Kidney epithelial cell (primary cell): ENCODE data around the gene LAYN. TPM values are rescaled to one million over a fixed set of nuclear protein-coding genes. Genes with fewer than 3 reads are reported as not detected.
A peak's percentile ranks its signal among the peaks of the same experiment; 100 is the strongest.

Experiments used
- DNase-seq: peaks from one replicate; pipeline ENCODE4 v3.0.0-alpha.2; 2010; ENCODE audit warnings: low read depth
- H3K27me3 ChIP-seq: 2 replicates; pipeline ENCODE4 v1.6.0; 2011; ENCODE audit warnings: low read length; ENCODE audit not compliant: control insufficient read depth, insufficient read depth
- H3K36me3 ChIP-seq: 2 replicates; pipeline ENCODE4 v1.5.1; 2011; ENCODE audit warnings: low read length; ENCODE audit not compliant: control insufficient read depth, insufficient read depth
- H3K4me3 ChIP-seq: 2 replicates; pipeline ENCODE4 v1.5.1; 2011; ENCODE audit warnings: low read depth, mild to moderate bottlenecking, control low read depth, low read length
- total RNA-seq: library from RNA; depleted of rRNA; stranded (reverse); fragments of >200 nt; gene quantifications from 2 replicates; pipeline ENCODE4 v1.2.3, GENCODE V29; 2015
- TF ChIP-seq, protein P1 (sequence below): IDR thresholded peaks from 2 replicates; pipeline ENCODE4 v1.5.1; 2011; ENCODE audit warnings: mild to moderate bottlenecking, moderate library complexity, low read length, control low read depth, inconsistent platforms; ENCODE audit not compliant: insufficient read depth, poor library complexity, severe bottlenecking

LAYN gene, protein sequence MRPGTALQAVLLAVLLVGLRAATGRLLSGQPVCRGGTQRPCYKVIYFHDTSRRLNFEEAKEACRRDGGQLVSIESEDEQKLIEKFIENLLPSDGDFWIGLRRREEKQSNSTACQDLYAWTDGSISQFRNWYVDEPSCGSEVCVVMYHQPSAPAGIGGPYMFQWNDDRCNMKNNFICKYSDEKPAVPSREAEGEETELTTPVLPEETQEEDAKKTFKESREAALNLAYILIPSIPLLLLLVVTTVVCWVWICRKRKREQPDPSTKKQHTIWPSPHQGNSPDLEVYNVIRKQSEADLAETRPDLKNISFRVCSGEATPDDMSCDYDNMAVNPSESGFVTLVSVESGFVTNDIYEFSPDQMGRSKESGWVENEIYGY
- 28.7 and 29.1 TPM in 2 replicates for total RNA-seq

DNA sequence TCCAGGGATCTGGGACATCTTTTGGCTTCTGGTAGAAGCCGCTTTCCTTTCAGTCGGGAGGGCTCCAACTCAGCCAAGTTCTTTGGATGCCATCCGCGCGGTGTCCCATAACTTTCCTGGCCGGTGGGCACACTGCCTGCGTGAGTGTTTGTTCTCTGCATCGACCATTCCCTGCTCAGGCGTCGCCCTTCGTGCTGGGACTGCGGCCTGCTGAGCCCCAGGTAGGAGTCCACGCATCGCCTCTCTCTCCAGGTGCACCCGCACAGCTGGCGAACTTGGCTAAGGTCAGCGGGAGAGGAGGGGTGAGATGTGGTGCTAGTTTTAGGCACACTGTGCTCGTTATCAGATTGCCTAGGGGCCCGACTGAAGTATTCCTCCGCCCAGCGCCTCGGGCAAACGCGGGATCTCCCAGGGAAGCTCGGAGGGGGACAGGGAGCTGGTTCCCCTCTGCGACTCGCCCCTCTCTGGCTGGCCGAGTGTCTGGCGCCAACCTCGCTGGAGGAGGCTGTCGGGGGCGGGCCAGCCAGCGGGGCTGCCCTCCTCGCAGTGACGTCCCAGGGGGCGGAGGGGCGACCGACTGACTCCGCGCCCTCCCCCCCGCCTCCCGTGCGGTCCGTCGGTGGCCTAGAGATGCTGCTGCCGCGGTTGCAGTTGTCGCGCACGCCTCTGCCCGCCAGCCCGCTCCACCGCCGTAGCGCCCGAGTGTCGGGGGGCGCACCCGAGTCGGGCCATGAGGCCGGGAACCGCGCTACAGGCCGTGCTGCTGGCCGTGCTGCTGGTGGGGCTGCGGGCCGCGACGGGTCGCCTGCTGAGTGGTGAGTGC, at the start of gene LAYN:
TSS of gene LAYN (plus strand) at position 607 of the 823 bp plus-strand sequence. CDS start at position 731, 124 bp downstream.
- Histone ChIP-seq H3K27me3 (no peaks in the 10 kb centered on the region), H3K36me3 (no peaks in the 10 kb centered on the region), H3K4me3 (peak within 1 kb of the TSS; percentile 54)
- TF ChIP-seq, protein P1, sequence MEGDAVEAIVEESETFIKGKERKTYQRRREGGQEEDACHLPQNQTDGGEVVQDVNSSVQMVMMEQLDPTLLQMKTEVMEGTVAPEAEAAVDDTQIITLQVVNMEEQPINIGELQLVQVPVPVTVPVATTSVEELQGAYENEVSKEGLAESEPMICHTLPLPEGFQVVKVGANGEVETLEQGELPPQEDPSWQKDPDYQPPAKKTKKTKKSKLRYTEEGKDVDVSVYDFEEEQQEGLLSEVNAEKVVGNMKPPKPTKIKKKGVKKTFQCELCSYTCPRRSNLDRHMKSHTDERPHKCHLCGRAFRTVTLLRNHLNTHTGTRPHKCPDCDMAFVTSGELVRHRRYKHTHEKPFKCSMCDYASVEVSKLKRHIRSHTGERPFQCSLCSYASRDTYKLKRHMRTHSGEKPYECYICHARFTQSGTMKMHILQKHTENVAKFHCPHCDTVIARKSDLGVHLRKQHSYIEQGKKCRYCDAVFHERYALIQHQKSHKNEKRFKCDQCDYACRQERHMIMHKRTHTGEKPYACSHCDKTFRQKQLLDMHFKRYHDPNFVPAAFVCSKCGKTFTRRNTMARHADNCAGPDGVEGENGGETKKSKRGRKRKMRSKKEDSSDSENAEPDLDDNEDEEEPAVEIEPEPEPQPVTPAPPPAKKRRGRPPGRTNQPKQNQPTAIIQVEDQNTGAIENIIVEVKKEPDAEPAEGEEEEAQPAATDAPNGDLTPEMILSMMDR = no peak
- no peak for DNase-seq

DNA sequence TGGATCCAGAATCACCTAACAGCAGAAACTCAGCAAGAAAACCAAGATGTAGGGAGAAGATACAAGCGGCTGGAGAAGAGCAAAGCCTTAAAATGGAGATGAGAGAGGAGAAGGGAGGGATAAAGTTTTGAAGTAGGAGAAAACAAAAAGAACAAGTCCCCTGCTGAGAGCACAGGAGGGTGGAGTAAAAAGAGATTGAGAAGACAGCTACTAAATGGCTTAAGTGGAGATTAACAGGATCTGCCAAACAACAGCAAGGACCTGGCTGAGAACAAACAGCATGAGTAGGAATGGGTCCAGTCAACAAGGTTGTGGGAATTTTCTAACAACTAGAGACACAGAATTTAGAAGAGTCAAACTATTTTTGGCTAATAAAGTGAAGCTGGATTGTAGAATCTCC, 46.5 kb upstream of the LAYN start:
- TF ChIP-seq, protein P1 = no peak
- Histone ChIP-seq H3K4me3 (no peak overlapping the region), H3K36me3 (no peaks in the 10 kb centered on the region), H3K27me3 (no peaks in the 10 kb centered on the region)
- no peak for DNase-seq

DNA sequence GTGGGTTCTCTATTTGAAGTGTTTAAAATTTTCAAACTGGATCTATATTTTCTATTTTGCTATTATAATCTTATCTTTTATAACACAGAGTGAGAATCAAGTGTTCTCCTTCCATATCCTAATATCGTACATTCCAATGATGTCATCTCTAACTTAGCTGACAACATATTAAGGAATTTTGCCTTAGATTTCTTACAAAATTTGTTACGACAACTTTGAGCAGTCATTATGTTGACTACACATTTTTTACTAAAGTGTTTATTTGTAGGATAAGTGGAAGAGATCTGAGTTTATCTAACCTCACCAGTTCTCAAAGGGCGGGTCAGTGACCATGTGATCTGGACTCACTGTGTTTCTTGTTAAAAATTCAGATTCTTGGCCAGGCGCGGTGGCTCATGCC, 41.0 kb upstream of the LAYN start:
- TF ChIP-seq, protein P1 = no peak
- no peak for DNase-seq
- Histone ChIP-seq H3K27me3 (no peaks in the 10 kb centered on the region), H3K4me3 (no peak overlapping the region), H3K36me3 (no peaks in the 10 kb centered on the region)

DNA sequence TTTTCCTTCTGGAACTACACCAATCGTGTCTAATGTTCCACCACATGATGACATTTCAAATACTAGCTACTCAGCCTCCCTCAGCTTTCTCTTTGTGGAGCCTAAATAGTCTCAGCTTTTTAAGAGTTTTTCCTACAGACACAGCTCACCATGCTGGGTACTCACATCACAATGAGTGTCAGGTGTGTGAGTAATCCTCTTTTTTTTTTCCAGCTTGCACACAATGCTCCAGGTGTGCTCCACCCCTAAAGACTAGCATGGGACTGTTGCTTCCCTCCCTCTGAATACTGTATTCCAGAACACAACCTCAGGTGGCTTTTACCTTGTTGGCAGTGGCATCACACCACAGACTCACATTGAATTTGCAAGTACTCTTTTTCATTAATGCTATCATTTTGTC, 40.0 kb upstream of the LAYN start:
- Histone ChIP-seq H3K36me3 (no peaks in the 10 kb centered on the region), H3K27me3 (no peaks in the 10 kb centered on the region), H3K4me3 (no peak overlapping the region)
- DNase-seq = no peak
- TF ChIP-seq, protein P1 = no peak

DNA sequence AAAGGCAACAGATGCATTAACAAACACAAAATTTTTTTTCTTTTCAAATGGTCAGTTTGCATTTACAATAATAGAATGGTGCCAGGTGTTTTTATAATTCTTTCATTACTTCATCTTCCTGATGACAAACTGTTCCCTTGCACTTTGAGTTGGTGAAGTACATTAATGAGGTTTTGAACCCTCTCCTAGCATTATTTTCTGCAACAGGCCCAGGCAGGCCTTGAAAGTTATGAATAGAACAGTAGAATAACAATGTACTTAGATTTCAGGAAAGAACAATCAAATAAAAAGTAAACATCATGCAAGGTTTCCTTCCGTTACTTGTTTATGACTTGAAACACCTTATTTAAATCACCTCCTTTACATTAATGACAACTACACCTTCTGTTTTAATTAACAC, 37.9 kb upstream of the LAYN start:
- no peaks in the 10 kb centered on the region for H3K36me3 ChIP-seq
- H3K27me3 ChIP-seq = no peaks in the 10 kb centered on the region
- DNase-seq = no peak
- H3K4me3 ChIP-seq = no peak overlapping the region
- TF ChIP-seq, protein P1 = no peak
